ENCODE measurements around the gene VPS13D.

Gene VPS13D

DNA sequence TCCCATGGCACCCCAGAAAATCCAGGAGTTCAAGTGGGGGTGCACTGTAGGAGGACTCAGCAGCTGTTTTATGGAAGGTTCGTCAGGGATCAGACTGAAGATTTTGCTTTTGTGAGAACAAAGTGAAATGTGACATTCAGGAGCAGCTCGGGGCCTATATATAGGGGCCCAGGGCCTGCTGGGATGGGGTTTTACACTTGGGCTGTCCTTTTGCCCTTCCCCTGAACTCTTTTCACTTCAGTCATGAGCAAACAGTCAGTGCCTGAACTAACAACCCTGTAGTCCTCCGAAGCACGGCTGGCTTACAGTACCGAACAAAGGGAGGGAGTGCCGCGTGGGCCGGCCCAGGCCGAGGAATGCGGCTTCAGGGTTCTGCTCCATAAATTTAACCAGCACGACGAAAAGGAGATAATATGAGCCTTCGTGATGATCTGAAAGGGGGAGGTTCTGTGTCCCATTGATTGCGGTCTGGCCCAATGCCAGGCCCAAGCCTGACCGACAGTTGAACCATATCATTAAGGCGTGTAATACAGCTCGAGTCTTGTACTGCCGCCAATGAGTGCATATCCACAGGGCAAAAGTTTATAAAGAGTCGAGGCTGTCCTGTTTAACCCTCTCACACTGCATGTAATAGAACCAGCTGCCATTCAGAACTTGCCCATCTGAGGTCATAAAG, 248.2 kb downstream of the VPS13D start:
- no peak for DNase-seq

GRCh38 chr1:12478612-12478985, 248.8 kb downstream of the VPS13D start:
- DNase-seq = peak in 2 of 4 experiments; percentile 18 to 27

DNA sequence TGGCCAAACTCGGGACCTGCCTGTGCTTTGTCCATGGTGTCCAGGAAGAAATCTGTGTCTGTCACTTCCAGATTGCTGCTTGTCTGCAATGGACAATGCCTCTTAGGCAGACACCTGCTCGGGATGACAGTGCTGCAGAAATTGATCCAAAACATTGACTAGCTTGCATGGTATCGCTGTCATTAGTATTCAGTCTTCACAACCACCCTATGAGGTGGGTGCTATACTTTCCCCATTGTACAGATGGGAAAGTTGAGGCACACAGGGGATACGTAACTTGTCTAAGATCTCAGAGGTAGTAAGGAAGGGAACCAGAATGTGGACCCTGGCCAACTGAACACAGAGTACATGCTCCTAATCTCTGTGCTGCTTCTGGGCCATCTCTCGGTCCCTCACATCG, 249.5 kb downstream of the VPS13D start:
- no peak for DNase-seq

GRCh38 chr1:12480041-12480440, 250.2 kb downstream of the VPS13D start:
- DNase-seq = no peak

DNA sequence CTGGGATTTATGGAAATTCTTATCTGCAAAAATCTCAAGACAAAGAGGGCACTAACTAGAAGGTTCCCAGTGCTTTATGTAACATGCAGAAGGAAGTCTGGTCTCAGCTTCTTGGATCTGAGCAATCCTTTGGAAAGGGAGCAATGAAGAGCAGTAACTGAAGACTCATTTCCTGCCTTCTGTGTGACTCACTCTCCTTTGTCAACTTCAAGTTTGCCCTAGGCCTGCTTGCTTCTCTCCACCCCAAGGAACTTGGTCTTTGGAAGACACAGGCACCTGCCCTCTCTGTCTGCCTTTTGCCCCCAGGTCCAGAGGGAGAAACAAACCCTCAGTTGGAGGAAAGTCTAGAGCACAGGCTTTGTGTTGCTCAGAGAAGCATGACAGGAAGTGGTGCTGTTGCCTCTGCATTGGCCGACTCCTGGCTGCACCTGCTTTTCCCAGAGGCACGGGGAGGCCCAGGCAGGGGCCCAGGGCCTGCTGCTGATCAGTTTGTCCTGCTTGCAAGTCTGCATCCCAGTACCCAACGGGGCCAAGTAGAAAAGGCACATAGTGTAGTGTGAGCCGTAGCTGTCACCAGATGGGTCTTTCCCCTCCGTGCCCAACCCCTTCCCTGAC, 251.0 kb downstream of the VPS13D start:
- DNase-seq = no peak

DNA sequence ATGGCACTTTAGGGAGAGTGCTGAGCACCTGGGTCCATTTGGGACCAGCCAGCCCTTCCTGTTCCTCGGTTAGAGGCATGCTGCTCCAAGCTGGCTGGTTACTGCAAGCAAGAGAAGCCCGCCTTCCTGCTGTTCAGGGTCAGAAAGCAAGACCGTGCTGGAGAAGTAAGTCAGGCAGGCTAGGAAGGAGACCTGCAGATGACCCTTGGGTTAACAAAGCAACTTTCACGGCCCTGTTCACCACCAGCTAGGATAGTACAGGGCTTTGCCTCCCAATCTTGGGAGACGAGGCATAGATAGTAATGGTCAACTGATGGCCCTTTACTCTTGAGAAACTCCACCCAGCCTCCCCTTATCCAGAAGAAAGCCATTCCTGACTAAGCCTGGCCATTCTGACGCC, 252.1 kb downstream of the VPS13D start:
- no peak for DNase-seq

DNA sequence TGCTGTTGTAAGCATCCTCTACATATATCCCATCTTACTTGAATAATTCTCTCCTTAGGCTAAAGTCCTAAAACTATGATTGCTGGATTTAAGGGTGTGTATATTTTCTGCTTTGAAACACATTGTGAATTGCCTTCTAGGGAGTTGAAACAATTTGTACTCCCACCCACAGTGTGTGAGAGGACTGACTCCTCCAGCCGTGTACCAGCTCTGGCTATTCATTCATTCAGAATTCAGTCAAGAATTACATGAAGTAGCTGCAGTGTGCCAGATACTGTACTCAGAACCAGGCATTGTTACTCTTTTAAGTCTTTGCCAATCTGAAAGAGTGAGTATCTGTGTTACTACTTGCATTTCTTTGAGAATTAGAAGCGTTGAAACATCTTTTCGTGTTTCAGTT, 253.2 kb downstream of the VPS13D start:
- no peak for DNase-seq

- no peak for DNase-seq
Observed at GRCh38 chr1:12485231-12486058, 255.6 kb downstream of the VPS13D start.

DNA sequence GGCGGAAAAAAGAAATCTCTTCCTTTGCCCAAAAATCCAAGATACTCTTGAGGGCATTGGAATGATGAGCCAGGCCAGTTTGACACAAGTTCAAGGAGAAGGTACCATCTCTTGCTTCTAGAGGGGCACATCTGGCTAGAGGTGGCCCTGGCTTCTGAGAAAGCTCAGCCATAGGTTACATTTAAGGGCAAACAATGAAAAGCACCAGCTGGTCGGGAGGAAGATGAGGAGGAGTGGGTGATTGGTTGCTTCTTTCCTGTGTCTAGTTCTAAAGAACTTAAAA, 256.2 kb downstream of the VPS13D start:
- DNase-seq = no peak

DNA sequence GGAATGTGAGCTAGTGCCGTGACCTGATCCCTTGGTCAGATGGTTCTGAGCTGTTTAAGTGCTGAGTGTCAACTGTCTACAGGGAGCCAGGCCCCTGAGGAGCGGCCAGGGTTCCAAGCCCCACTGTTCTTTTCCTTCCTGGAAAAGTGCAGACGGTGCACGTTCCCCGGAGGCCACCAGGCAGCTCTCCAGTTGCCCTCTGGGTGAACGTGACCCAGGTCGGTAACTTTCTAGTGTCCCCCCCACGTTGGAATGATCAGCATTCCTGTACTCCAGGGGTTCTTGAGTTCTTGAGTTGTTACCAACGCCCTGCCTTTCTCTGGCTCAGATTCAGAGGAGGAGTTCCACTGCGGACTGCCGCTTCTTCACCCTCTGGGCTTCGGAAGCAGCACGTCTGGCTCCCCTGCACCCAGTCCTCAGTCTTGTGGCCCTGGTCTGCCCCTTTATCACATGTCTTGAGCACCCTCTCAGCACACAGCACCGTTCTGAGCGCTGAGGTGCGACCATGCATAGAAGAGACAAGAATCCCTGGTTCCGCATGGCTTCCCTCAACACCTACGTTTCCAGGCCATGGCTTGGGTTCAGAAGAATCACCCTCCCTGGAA, 256.7 kb downstream of the VPS13D start:
- DNase-seq = no peak

- DNase-seq = no peak
Observed at GRCh38 chr1:12487520-12487919, 257.7 kb downstream of the VPS13D start.

DNA sequence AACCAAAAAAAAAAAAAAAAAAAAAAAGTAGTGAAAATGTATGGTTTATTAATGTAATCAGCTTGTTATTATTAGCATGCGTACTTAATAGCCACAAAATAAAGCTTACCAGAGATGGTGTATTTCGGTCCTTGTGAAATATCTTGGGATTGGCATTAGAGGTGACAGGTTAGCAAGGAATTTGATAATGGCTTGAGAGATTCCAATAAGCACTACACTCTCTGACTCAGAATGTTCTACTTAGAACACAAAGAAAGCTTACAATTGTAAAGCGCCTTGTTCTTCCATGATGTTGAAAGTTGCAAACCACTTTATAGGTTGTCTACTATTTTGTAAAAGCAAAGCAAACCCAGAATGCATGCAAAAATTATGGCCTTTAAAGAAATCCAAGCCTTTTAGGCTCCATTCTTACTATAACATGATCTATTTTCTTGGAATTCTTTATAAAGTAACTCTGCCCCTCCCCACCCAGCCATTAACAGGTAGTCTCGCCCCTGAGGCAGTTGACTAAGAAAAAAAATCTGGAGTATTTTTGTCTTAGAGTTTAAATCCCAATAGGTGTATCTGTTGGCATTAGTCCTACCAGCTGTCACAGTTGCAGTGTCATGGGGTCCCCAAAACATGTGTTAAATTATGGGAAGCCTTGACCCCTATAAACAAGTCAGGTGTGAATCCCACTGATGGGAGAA, 259.0 kb downstream of the VPS13D start:
- no peak for DNase-seq

GRCh38 chr1:12490532-12491142, 260.8 kb downstream of the VPS13D start:
- no peak for DNase-seq

GRCh38 chr1:12491656-12492055, 261.8 kb downstream of the VPS13D start:
- no peak for DNase-seq

GRCh38 chr1:12495725-12496124, 265.9 kb downstream of the VPS13D start:
- DNase-seq = no peak

DNA sequence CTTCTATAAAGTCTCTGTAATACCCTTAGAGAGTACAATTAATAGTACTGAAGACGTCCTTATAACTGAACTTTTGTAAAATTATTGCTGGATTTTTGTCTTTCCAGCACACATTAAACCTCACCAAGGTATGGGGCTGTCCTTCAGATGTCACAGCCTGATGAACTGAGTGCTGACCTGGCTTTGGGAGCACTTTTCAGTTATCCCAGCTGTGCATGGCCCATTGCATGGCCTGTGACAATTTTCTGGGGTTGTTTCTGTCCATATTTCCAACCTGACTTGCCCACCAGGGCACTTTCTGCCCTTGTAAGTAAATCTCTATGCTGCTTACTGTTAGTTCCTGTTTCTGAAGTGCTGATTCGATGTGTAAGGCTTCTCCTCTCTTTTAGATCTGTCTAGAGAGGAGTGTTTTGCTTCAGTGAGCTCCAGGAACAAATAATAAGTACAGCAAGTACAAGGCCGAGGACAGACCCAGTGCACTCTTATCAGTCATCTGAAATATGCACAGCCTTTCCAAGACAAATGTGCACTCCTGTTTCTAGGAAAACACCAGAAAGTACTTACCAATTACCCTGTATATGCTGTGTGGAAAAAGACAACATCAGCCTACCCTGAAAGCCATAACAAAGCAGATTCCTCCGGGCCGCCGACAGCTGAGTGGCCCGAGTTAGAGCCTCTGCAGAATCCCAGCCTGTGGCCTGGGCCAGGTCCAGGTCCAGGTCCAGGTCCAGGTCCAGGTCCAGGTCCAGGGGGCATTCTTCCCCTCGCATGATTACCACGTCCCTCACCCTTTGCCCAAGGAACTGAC, 266.5 kb downstream of the VPS13D start:
- no peak for DNase-seq

DNA sequence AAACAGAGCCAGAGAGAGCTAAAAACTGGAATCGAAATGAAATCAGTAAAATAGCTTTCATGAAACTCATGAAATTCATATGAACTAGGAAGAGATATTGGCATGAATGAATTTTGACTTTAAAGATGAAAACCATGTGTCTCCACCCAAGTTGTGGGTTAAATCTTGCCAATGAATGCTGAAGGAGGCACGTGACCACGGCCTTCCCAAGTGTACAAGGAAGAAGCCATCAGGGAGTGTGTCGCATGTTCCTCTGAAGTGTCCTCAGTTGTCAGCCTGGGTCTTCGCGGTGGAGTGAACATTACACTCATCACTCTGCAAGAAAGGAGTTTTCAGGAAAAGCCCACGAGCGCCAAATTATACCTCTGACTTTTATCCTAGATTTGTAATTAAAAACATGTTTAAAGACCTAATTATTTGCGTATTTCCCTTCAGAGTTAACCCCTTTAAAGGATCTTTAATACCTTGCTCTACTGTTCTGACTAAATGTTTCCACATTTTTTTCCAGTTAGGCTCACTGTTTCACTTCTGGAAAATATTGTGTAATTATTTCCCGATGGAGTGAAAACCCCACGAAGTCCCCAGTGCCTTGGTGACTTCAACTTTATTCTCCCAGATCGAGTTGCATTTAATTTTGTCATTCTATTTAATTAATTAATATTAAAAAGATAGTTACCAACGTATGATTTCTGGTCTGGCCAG, 269.9 kb downstream of the VPS13D start:
- no peak for DNase-seq

DNA sequence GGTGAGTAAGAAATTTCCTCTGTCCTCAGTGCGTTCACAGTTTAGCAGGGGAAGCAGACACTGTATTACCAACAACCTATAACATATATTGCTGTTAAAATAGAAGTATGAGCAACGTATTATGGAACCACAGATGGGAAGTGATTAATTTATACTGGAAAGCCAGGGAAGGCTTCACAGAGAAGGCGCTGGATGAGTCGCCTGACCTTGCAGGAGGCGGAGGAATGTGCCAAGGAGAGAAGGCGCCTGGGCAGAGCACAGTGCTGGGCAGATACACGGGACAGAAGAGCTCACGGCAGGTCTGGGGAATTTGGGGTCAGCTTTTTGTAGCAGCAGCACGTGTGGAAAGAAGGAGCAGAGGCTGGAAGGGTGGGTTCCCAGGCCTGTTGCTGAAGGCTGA, 271.8 kb downstream of the VPS13D start:
- no peak for DNase-seq

GRCh38 chr1:12502336-12503109, 272.7 kb downstream of the VPS13D start:
- no peak for DNase-seq

GRCh38 chr1:12503709-12504108, 273.9 kb downstream of the VPS13D start:
- no peak for DNase-seq

DNA sequence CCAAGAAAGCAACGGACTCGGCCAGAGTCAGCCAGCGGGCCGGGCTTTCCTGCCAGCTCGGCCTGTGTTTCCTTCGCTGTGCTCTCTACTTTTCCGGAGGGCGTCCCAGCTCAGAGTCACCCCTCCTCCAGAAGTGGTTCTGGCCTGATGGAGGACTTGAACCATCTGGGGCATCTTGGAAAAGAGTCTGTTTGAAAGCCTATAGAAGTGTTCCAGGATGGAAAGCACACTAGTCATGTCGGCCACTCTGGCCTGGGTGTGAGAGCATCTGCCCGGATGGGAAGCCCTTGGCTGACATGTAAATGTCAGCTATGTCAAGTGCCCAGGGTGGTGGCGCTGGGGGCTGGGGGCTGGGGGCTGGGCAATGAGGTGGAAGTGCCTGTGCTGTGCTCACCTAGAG, 274.8 kb downstream of the VPS13D start:
- no peak for DNase-seq
